HG03159 (cell line): Measurements from ENCODE around the gene CMC2.

Source experiments
- ATAC-seq: cut with Tn5 transposase; IDR thresholded peaks from one replicate; pipeline ENCODE4 v1.9.1; 2021; ENCODE audit warnings: mild to moderate bottlenecking, moderate library complexity; ENCODE audit not compliant: unreplicated experiment

The CMC2 gene

DNA sequence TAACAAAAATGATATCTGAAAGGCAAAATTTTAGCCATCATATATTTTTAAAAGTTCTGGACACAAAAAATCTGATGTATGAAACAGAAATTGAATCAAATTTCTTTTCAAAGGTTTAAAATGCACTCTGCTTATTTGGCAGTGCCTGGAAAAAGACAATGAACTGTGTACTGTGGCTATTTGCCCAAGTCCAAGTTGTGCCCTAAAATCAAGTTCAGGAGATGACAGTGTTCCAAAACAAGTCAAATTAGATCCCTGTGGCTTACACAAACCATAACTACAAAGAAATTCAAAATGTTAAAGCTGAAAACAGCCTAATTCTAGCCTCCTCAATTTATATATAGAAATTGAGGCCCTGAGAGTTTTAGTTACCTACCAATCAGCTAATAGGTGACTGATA is 25.6 kb downstream of the CMC2 start:
- no peak for ATAC-seq

DNA sequence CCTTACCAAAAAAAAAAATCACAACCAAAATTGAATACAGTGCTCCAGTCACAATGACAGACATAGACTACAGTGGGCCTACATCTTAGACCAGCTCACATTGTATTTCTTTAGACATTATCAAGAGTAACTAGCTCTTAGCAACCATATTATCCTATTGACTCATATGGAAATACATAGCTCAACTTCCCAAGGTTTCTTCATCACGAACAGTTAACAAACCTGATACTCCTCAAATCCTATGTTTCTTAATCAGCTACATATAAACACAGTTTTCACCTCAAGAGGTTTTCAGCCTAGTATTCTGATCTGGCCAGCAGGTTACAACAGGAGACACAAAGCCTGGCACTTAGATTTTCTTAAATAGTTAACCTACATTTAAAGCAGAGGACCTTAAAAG is 29.7 kb downstream of the CMC2 start:
- ATAC-seq, result no peak

DNA sequence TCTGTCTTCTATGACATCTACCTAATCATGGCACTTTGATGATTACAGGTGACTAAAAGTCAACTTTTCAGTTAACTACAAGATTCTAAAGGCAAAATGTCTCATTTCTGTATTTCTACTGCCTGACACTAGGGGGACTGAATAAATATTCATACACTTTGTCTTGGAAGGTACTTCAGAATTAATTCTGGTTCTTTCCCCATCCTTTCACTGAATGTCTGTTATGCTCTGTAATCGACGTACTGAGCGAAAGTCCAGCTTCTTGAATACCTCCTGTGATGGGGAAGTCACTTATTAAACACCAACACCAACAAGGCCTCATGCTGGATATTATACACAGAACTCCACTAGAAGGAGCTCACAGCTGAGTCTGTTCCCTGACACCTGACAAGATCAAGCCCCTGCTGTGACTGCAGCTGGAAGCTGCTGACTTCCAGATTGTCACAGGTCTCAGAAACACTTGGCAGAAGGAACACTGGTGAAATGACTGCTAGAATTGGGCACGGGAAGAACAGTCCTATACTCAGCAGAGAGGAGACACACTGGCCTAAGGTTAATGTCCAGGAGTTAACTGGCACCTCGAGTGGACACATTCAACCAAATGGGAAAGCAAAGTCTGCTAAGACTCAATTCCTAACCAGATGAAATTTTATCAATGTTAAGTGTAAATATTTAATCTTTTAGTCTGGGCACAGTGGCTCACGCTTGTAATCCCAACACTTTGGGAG is 31.9 kb downstream of the CMC2 start:
- ATAC-seq, result no peak

DNA sequence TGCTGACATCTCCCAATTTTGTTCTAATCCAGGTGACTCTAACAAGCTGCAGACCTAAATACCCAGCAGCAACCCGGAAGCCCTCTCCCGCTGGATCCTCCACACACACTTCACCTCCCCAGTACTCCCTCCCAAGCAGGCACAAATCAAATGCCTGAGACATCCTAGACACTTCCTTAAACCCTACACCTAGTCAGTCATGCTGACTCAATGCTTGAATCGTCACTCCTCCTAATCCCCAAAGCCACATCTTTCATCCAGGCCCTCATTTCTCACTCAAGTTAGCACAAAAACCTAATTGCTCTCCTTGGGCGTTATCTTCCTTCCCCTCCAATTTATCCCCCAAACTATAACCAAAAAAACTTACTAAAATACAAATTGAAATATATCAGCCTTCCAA is 32.7 kb downstream of the CMC2 start:
- no peak for ATAC-seq

DNA sequence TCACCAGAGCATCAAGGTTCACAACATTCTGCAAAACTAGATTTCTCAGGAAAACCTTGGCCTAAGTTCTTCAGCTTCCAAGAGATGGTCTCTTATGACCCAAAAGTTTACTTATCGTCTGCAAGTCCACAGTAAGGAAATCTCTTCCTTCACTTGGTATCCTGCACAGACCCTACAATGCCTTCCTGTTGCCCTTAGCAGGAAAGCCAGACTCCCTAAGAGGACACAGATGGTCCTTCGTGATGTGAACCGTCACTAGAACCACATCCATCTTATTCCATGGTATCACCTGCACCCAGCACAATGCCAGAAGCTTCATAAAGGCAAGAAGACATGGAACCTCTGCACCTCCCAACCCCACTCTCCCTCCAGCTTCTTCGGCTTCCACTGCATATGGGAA is 34.1 kb downstream of the CMC2 start:
- ATAC-seq, result no peak

DNA sequence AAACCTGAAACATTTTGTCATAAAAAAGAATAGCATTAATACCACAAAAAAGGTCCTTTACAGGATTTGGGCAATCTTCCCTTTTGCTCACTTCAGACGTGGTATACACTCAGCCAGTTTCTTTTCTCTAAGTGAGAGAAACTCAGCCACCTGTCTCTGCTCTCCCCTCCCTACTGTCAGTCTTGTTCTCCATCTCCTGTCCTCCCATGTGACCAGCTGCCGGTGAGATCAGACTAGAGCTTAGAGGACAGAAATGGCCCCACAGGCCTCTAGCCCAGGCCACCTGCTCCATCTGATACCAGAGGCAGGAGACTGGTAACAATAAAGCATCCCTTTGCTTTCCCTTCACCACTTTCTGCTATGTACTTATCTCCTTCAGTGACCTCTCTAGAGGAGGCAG is 34.9 kb downstream of the CMC2 start:
- peak; percentile 77 for ATAC-seq

DNA sequence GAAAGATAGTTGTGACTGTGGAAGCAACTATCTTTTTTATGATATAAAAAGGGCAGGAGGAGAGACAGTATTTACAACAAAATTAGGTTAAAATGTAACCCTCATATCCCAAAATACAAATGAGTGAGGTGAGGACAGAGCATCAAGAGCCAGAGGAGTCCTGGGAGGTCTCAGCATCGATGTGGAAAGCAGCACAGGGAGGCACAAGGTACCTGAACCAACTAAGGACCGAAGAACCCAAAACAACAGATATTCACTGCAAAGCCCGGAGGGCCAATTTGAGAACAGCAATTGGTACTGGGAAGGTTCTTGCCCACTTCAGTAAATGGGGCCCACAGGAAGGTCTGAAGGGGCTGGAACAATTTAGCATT is 37.6 kb downstream of the CMC2 start:
- ATAC-seq, result no peak

DNA sequence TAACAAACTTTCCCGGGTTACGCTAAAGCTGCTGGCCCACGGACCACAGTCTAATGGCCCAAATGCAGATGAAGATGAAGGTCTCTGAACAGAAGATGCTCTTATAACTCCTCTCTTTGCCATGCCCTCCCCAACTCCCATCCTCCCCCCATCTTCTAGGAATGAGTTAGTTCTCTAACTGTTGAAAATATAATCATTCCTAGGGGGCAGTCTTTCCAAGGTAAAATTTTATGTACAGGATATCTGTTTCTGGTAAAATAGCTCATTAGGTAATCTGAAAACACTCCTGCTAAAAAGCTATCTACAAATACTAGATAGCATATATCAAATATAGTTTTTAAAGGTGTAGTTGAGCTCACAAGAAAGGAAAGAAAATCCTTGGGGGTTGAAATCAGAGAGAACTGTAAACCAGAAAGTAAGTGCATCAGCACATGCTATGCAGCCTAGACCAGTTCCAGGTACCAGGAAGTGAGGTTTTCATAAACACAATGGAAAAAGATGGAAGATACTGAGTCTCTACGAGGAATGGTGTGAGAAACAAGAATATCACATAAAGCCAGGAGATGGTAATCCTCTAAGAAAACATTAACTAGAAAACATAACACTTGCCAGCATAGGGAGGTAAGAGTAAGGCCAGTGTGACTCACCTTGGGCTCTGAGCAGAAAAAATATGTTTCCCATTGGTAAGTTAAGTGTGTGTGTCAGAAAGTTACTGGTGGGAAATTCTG is 38.1 kb downstream of the CMC2 start:
- ATAC-seq, result no peak

DNA sequence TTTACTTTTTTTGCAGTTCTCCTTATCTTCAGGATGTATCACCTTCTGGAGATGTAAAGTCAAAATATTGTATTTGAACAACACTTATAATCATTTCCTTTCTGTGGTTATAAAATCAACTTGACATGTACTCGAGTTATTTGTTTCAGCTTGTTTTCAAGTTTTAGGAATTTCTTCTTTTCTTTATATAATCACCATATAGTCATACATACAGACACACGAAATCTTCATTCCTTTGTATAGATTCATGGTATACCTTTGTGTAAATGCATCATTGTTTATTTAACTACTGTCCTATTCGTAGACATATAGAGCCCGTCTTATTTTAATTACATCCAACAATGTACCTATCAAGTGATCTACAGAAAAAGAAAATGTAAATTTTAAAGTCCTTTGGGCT is 40.1 kb downstream of the CMC2 start:
- ATAC-seq, result no peak

DNA sequence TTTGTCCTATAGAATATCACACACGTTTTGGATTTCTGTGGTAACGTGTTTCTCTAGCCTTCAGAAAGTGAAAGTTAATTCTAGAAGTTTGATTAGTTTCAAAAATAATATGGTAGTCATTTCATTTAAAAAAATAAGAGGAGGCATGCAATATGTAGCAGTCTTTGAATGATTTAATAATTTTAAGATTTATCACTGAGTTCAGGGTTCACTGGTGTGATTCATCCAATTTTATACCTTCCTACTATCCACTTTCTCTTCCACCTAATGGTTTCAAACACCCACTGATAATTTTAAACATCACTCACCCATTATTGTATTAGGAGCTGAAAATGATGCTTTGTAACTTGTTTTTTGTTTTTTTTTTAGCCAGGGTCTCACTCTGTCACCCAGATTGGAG is 42.3 kb downstream of the CMC2 start:
- no peak for ATAC-seq

DNA sequence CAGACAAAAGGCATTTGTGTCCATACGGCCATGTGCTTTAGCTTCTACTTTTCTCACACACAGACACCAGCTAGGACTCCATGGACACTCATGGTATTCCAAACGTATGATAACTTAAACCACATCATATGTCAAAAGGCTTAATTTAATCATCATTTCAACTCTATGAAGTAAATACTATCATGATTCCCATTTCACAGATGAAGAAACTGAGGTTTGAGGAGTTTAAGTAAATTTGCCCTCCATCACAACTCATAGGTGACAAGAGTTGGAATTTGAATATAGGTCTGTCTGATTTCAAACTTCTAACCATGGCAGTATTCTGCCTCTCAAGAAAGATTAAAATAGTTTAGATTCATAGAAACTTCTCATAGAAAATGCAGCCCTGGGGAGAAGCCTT is 43.8 kb downstream of the CMC2 start:
- ATAC-seq, result no peak

DNA sequence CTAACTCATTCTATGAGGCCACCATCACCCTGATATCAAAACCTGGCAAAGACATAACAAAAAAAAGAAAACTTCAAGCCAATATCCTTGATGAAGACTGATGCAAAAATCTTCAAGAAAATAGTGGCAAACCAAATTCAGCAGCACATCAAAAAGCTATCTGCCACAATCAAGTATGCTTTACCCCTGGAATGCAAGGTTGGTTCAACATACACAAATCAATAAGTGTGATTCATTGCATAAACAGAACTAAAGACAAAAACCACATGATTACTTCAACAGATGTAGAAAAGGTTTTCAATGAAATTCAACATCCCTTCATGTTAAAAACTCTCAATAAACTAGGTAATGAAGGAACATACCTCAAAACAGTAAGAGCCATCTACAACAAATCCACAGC is 48.4 kb downstream of the CMC2 start:
- no peak for ATAC-seq

DNA sequence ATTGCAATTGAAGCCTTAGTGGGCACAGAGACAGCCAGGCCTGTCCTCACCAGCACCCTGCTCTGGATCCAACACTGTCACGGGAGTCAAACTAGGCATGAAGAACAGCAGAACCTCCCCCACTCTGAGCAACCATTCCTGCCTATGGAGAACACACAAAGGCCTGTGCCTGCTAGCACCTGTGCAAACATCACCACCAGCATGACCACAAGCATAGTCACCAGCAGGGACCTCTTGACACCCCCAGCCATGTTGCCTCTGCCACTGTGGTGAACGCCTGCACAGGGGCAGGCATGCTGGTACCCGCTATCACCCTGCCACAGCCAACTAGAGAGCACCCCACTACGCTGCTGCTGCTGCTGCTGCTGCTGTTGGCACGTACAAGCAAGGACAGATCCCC is 51.7 kb downstream of the CMC2 start:
- ATAC-seq, result no peak

DNA sequence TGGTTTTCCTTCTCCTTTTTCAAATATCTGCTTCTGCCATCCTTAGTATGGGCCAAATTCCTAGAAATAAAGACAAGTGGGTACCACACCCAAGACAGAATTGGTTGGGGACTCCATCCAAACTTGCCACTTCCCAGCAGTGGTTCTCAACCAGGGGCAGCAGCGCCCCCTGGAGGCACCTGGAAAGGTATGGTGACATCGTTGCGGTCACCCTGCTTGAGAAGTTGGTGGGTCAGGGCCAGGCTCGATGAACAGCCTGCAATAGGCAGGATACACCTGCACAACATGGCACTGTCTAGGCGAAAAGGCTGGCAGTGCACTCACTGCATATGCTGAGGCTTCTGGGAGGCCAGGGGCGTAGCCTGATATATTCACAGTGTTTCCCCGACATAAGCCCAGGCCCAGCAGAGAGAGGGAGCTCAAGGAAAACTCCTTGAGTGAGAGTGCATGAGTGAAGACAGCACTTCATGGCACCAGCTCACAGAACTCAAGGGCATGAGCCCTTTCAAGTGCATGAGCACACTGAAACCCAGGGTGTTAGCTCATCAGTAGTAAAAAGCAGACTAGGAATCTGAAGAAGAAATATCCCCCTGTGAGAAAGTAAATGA is 57.7 kb downstream of the CMC2 start:
- ATAC-seq, result no peak

DNA sequence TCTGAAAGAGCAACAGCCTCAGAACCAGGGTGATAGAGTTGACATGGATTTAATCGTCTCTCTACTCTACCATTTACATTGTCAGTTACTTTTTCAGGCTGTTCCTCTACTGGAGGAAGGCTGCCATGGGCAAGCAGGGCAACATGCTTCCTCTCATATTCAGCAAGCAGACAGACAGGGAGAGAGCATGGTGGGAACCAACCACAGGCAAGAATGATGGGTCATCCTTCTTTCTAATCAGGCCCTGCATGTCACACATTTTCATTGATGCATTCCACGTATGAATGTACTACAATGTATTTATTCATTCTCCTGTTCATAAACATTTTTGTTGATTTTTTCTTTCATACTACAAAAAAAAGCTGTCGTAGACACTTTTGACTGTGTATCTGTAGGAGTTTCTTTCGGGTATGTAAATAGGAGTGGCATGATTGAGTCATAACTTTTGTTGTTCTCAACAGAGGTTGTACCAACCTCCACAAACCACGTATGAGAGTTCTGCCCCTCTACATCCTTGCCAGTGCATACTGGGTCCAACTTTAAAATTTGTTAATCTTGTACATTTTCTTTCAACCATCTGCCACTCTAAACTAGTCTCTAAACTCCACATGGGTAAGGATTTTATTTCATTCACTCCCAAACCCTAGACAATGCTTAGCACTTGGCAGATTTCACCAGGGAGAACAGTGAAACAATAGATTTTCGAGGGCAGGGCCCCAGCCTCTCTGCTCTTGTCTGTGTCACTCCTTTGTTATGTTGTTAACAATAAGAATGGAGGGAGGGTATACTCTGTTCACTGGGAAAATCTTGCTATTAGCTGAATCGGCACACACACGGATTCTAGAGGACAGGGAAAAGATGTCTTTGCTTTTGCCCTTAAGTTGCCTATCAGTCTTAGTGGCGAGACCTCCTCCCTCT is 58.7 kb downstream of the CMC2 start:
- ATAC-seq, result no peak

DNA sequence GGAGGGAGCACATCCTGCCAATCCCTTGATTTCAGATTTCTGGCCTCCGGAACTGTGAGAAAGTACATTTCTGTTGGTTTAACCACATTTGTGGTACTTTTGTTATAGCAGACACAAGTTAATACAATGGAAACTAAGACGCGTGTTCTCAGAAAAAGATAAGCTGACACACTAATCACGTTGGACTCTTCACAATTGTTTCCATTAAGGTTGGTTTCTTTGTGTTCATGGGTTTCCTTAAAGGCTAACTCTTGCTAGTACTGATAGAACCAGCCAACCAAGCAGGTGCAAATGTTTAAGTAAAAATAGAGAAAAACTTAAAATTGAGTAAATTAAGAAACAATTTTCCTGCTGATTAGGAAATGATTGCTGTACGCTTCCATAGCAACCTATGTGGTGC is 59.4 kb downstream of the CMC2 start:
- no peak for ATAC-seq

DNA sequence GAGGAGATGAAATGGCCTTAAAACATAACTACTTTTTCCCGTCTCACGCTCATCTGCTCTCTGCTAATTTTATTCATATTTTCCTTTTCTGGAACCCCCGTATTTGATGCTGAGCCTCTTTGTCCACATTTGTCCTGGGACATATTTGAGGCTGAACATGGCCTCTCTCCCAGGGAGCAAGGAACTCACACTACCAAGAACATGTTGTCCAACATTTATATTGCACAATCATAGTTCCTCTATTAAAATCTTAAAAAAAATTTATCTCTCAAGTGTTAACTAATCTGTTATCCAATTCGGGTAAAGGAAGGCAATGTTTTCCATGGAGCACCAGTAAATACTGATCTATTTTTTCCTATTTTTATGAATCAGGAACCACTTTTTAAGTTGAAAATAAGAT is 60.2 kb downstream of the CMC2 start:
- no peak for ATAC-seq

DNA sequence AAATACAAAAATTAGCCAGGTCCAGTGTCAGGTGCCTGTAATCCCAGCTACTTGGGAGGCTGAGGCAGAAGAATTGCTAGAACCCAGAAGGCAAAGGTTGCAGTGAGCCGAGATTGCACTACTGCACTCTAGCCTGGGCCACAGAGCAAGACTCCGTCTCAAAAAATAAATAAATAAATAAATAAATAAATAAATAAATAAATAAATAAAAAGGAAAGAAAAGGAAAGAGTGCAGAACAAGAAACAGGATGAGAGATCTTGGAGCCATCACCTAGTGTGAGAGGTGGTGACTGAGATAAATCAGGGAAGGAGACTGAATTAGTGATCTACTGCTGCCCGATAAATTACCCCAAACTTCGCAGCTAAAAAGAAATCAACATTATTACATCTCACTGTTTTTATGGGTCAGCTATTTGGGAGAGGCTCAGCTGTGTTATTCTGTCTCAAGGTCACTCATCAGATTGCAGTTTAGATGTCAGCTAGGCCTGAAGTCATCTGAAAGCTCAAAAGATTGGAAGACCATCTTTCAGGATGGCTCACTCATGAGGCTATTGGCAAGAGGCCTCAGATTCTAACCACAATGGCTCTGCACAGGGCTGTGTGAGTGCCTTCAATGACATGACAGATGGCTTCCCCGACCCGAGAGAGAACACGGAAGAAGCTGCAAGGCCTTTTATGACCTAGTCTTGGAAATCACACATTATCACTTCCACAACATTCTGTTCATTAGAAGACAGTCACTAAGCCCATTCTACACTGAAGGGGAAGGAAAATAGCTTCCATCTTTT is 66.4 kb downstream of the CMC2 start:
- no peak for ATAC-seq

DNA sequence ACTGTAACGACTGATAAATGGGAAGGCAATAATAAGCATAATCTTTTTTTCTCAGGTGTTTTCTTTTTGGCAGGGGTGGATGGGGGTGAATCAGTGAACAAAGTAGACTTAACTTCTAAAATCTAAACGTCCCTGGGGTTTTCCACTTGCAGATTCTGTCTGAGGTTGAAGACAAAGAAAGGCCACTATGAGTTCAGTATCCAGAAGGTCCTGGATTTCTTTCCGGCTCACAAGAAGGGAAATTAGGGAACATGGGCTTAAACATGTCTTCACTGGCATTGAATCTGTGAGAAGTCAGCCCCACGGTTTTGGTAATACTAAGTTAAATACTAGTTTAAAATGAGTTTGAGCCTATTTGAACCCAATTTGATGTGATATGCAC is 67.8 kb downstream of the CMC2 start:
- ATAC-seq, result no peak

DNA sequence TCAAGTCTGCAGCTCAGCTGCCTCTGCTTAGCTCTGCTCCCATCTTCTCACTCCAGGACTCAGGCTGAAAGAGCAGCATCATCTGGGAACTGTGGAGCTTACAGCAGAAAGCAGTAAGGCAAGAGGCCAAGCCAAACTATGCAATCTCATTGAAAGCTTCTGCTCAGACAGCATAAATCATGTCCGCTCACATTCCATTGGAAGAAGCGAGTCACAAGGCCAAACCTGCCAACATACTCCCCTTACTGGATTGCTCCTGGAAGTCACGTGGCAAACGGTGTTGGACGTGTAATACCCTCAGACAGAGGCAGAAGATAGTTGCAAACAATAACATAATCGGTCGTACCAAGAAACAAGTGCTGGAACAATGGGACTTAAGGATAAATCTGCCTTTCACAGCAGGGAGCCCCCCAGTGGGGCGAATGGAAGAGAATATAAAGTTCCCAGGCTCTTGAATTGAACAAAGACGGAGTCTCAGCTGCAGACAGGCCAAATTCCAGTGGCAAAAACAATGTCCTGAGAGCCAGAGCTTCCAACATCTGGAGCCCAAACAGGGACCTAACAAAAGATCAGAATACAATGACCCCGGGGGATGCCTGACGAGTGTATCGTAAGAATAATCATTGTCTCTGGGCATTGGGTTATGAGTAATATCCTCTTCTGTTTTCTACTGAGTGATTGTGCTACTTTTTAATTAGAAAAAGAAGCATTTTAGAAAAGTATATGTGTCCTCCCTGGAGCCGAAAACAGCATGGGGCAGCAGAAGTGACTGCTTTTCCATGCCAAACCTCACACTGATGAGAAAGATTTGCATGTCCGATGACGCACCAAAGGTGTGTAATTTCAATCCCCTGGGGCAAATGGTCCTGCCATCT is 68.4 kb downstream of the CMC2 start:
- no peak for ATAC-seq
